Astrocyte (in vitro differentiated cells and primary cell): Measurements from ENCODE around the gene TM7SF3.

ENCODE experiments used
- CTCF ChIP-seq: IDR thresholded peaks from 2 replicates; pipeline ENCODE4 v1.5.1; 2011; ENCODE audit warnings: low read depth, mild to moderate bottlenecking, inconsistent platforms, low read length, moderate library complexity; ENCODE audit not compliant: insufficient read depth
- EZH2 ChIP-seq: IDR thresholded peaks from 2 replicates; pipeline ENCODE4 v1.6.1; 2012; ENCODE audit warnings: mild to moderate bottlenecking, low read length, inconsistent platforms; ENCODE audit not compliant: insufficient read depth

GRCh38 chr12:27008081-27008480 lies 6.1 kb downstream of the TM7SF3 start:
- TF ChIP-seq CTCF (no peak), EZH2 (no peak)
